Ectodermal cell (in vitro differentiated cells): ENCODE data around the gene SPON1.
"Not testable (repeated sequence)": the region's sequence is repeated elsewhere in the genome, so short reads cannot be mapped to it uniquely, and the experiment has no call there.

Experiments
- H3K27ac ChIP-seq: 2 replicates; pipeline ENCODE4 v1.7.0; 2013; ENCODE audit warnings: mild to moderate bottlenecking, low read depth, low read length; ENCODE audit not compliant: insufficient read depth, poor library complexity, severe bottlenecking
- H3K27me3 ChIP-seq: 2 replicates; pipeline ENCODE4 v1.7.0; 2013; ENCODE audit warnings: mild to moderate bottlenecking, low read length; ENCODE audit not compliant: insufficient read depth, control insufficient read depth, poor library complexity, severe bottlenecking
- H3K36me3 ChIP-seq: one replicate; pipeline ENCODE4 v1.7.0; 2013; ENCODE audit warnings: low read length; ENCODE audit not compliant: control insufficient read depth, insufficient read depth
- H3K4me1 ChIP-seq: one replicate; pipeline ENCODE4 v1.7.0; 2013; ENCODE audit warnings: low read length; ENCODE audit not compliant: control insufficient read depth, insufficient read depth
- H3K4me3 ChIP-seq: 2 replicates; pipeline ENCODE4 v1.7.0; 2013; ENCODE audit warnings: low read depth, low read length, control low read depth; ENCODE audit not compliant: insufficient read depth
- H3K9me3 ChIP-seq: 2 replicates; pipeline ENCODE4 v1.7.0; 2013; ENCODE audit warnings: mild to moderate bottlenecking, low read length, moderate library complexity; ENCODE audit not compliant: control insufficient read depth
- WGBS, 2 experiments: methylation state at CpG; one replicate each; pipeline ENCODE4 v1.1.7; 2013; ENCODE audit warnings: missing lambda C conversion rate in 2 of 2; 5-methylcytosine and 5-hydroxymethylcytosine counted together

SPON1 gene

GRCh38 chr11:14244926-14245325 is 282.4 kb downstream of the SPON1 start:
- H3K4me3 ChIP-seq, result no peak overlapping the region
- peaks cover 13% of the 10 kb centered on the region for H3K4me1 ChIP-seq
- H3K36me3 ChIP-seq, result no peaks in the 10 kb centered on the region
- no peaks in the 10 kb centered on the region for H3K27me3 ChIP-seq
- no peak overlapping the region for H3K27ac ChIP-seq
- 83% methylated on average over 7 to 8 of the region's 8 CpGs for WGBS, 2 experiments
- H3K9me3 ChIP-seq, result no peaks in the 10 kb centered on the region

- no peak overlapping the region for H3K4me3 ChIP-seq
- no peaks in the 10 kb centered on the region for H3K36me3 ChIP-seq
- H3K9me3 ChIP-seq, result no peaks in the 10 kb centered on the region
- peaks cover 13% of the 10 kb centered on the region for H3K4me1 ChIP-seq
- no peaks in the 10 kb centered on the region for H3K27me3 ChIP-seq
- WGBS, 2 experiments, result 72 to 79% methylated on average over 2 of the region's 2 CpGs
- no peak overlapping the region for H3K27ac ChIP-seq
These were observed 282.9 kb downstream of the SPON1 start for GRCh38 chr11:14245444-14245843.

GRCh38 chr11:14248580-14248981 is 286.1 kb downstream of the SPON1 start:
- 20 to 24% methylated on average over 5 of the region's 5 CpGs for WGBS, 2 experiments
- Histone ChIP-seq H3K27ac (no peak overlapping the region), H3K4me3 (no peak overlapping the region), H3K9me3 (no peaks in the 10 kb centered on the region), H3K27me3 (no peaks in the 10 kb centered on the region), H3K36me3 (no peaks in the 10 kb centered on the region), H3K4me1 (peaks cover 13% of the 10 kb centered on the region)

GRCh38 chr11:14249121-14249963 is 286.8 kb downstream of the SPON1 start:
- H3K27me3 ChIP-seq, result no peaks in the 10 kb centered on the region
- H3K4me3 ChIP-seq, result no peak overlapping the region
- H3K4me1 ChIP-seq, result peaks cover 13% of the 10 kb centered on the region
- no peaks in the 10 kb centered on the region for H3K36me3 ChIP-seq
- H3K9me3 ChIP-seq, result no peaks in the 10 kb centered on the region
- no peak overlapping the region for H3K27ac ChIP-seq
- WGBS, 2 experiments, result 43% methylated on average over 10 of the region's 10 CpGs

- WGBS, 2 experiments, result 88 to 89% methylated on average over 5 of the region's 5 CpGs
These were observed 289.2 kb downstream of the SPON1 start for GRCh38 chr11:14251754-14252153.

GRCh38 chr11:14252501-14252900 is 290.0 kb downstream of the SPON1 start:
- not testable (repeated sequence) for H3K27ac ChIP-seq, H3K9me3 ChIP-seq, H3K36me3 ChIP-seq, H3K27me3 ChIP-seq, H3K4me3 ChIP-seq
- H3K4me1 ChIP-seq, result peaks cover 13% of the 10 kb centered on the region
- WGBS, 2 experiments, result 96 to 98% methylated on average over 9 to 10 of the region's 12 CpGs

More at GRCh38 chr11:14251754-14252153, 289.2 kb downstream of the SPON1 start:
- Histone ChIP-seq H3K36me3 (no peaks in the 10 kb centered on the region), H3K27me3 (no peaks in the 10 kb centered on the region), H3K4me1 (peaks cover 13% of the 10 kb centered on the region), H3K4me3 (no peak overlapping the region), H3K9me3 (no peaks in the 10 kb centered on the region), H3K27ac (no peak overlapping the region)

GRCh38 chr11:14253421-14253820 is 290.9 kb downstream of the SPON1 start:
- no peaks in the 10 kb centered on the region for H3K36me3 ChIP-seq
- H3K4me1 ChIP-seq, result peaks cover 10% of the 10 kb centered on the region
- H3K4me3 ChIP-seq, result no peak overlapping the region
- H3K9me3 ChIP-seq, result no peaks in the 10 kb centered on the region
- WGBS, 2 experiments, result 85 to 89% methylated on average over 2 of the region's 2 CpGs
- no peak overlapping the region for H3K27ac ChIP-seq
- H3K27me3 ChIP-seq, result no peaks in the 10 kb centered on the region

- H3K4me1 ChIP-seq, result peaks cover 5% of the 10 kb centered on the region
- no peaks in the 10 kb centered on the region for H3K36me3 ChIP-seq
- H3K9me3 ChIP-seq, result no peaks in the 10 kb centered on the region
- H3K4me3 ChIP-seq, result no peak overlapping the region
- no peak overlapping the region for H3K27ac ChIP-seq
- 95 to 97% methylated on average over 5 of the region's 5 CpGs for WGBS, 2 experiments
- H3K27me3 ChIP-seq, result no peaks in the 10 kb centered on the region
These were observed 291.3 kb downstream of the SPON1 start for GRCh38 chr11:14253840-14254239.

- no peak overlapping the region for H3K4me3 ChIP-seq
These were observed 292.2 kb downstream of the SPON1 start for GRCh38 chr11:14254533-14255237.

GRCh38 chr11:14255238-14255534 is 292.7 kb downstream of the SPON1 start:
- Histone ChIP-seq H3K4me1 (no peaks in the 10 kb centered on the region), H3K27ac (no peak overlapping the region), H3K9me3 (no peaks in the 10 kb centered on the region), H3K27me3 (no peaks in the 10 kb centered on the region), H3K4me3 (no peak overlapping the region), H3K36me3 (no peaks in the 10 kb centered on the region)
- WGBS, 2 experiments, result 50% methylated on average over 2 of the region's 2 CpGs

More at GRCh38 chr11:14254533-14255237, 292.2 kb downstream of the SPON1 start:
- Histone ChIP-seq H3K36me3 (no peaks in the 10 kb centered on the region), H3K4me1 (no peaks in the 10 kb centered on the region), H3K9me3 (no peaks in the 10 kb centered on the region), H3K27me3 (no peaks in the 10 kb centered on the region), H3K27ac (no peak overlapping the region)
- WGBS, 2 experiments, result 95% methylated on average over 13 of the region's 13 CpGs
